ENCODE results near the gene ESPNL. TPM values are rescaled to one million over a fixed set of nuclear protein-coding genes. Genes with fewer than 3 reads are reported as not detected.

ESPNL gene
- total and polyA plus RNA-seq, 2 of the 4 experiments (the other 2 are of a cell fraction) = 2.0 TPM

- CTCF ChIA-PET = no interaction called here
- dilution Hi-C loops (cut with HindIII; ENCODE audit: low sequenced_read_pairs, unreplicated experiment) = no loop called here
- no peak for TF ChIP-seq USF2 (IDR thresholded peaks at IDR 0.05; ENCODE audit: low read depth, low read length)
- no peak for TF ChIP-seq CEBPB (IDR thresholded peaks at IDR 0.05; ENCODE audit: low read depth, low read length)
- TF ChIP-seq SMC3 (IDR thresholded peaks at IDR 0.05; ENCODE audit: low read depth, low read length) = no peak
- TF ChIP-seq NFE2L2 (IDR thresholded peaks at IDR 0.05; ENCODE audit: low read depth, low read length) = no peak
- TF ChIP-seq RFX5 (IDR thresholded peaks at IDR 0.05; ENCODE audit: low read depth, low read length) = no peak
- no peak for TF ChIP-seq POLR2A (IDR thresholded peaks at IDR 0.05; ENCODE audit: low read depth, low read length)
- TF ChIP-seq MAFK (IDR thresholded peaks at IDR 0.05; ENCODE audit: low read depth, low read length) = no peak
- TF ChIP-seq, protein P1, sequence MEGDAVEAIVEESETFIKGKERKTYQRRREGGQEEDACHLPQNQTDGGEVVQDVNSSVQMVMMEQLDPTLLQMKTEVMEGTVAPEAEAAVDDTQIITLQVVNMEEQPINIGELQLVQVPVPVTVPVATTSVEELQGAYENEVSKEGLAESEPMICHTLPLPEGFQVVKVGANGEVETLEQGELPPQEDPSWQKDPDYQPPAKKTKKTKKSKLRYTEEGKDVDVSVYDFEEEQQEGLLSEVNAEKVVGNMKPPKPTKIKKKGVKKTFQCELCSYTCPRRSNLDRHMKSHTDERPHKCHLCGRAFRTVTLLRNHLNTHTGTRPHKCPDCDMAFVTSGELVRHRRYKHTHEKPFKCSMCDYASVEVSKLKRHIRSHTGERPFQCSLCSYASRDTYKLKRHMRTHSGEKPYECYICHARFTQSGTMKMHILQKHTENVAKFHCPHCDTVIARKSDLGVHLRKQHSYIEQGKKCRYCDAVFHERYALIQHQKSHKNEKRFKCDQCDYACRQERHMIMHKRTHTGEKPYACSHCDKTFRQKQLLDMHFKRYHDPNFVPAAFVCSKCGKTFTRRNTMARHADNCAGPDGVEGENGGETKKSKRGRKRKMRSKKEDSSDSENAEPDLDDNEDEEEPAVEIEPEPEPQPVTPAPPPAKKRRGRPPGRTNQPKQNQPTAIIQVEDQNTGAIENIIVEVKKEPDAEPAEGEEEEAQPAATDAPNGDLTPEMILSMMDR (conservative IDR thresholded peaks at IDR 0.05; ENCODE audit: low read depth, low read length) = no peak
- TF ChIP-seq RAD21 (IDR thresholded peaks at IDR 0.05; ENCODE audit: low read length) = no peak
- no peak for TF ChIP-seq BHLHE40 (IDR thresholded peaks at IDR 0.05; ENCODE audit: low read depth, low read length)
Observed at GRCh38 chr2:238093181-238094140, 6.7 kb upstream of the ESPNL start.

More at GRCh38 chr2:238093181-238094140, 6.7 kb upstream of the ESPNL start:
- no peak for DNase-seq
- H4K8ac ChIP-seq (ENCODE audit: low read depth in 2 of 2, low read length in 2 of 2) = no peak overlapping the region
- H3K79me1 ChIP-seq (ENCODE audit: low read depth in 1 of 2, low read length in 2 of 2) = no peaks in the 10 kb centered on the region
- intact Hi-C loops (cut with micrococcal nuclease) = no loop called here
- peaks cover 4% of the 10 kb centered on the region; the same call in 1 of the 2 replicates for H3K36me3 ChIP-seq (ENCODE audit: control insufficient read depth, insufficient read depth, low read length)
- H3K9me3 ChIP-seq (ENCODE audit: control insufficient read depth, insufficient read depth, low read length) = no peaks in the 10 kb centered on the region
- H2AFZ ChIP-seq (replicated peaks; ENCODE audit: low read length, poor library complexity) = no peak overlapping the region
- no peaks in the 10 kb centered on the region for H3K4me1 ChIP-seq (ENCODE audit: control insufficient read depth, insufficient read depth, low read length)
- H3K4ac ChIP-seq (ENCODE audit: low read depth, low read length) = no peak overlapping the region
- H2AK9ac ChIP-seq (replicated peaks; ENCODE audit: low read depth, low read length, poor library complexity) = no peak overlapping the region
- no peak overlapping the region for H4K91ac ChIP-seq (ENCODE audit: insufficient read depth, low read depth, low read length)
- no peak overlapping the region for H3K27ac ChIP-seq (ENCODE audit: insufficient read depth, low read length)
- H3K14ac ChIP-seq (replicated peaks; ENCODE audit: low read depth, low read length) = no peak overlapping the region
- no peak overlapping the region for H3K23ac ChIP-seq (ENCODE audit: low read depth, low read length)
- no peak overlapping the region for H3K4me2 ChIP-seq (ENCODE audit: low read depth, low read length)
- H4K5ac ChIP-seq (ENCODE audit: low read depth, low read length) = no peak overlapping the region
- POLR2A ChIA-PET (ENCODE audit: unreplicated experiment) = no interaction called here
- BruUV-seq (replicated peaks) = no TSS peak
- ATAC-seq (ENCODE audit: low read depth) = no peak
- no peak overlapping the region for H3K18ac ChIP-seq (ENCODE audit: low read depth, low read length)
- no peak overlapping the region for H2BK5ac ChIP-seq (ENCODE audit: low read depth, low read length, poor library complexity, severe bottlenecking)
- H3K9me1 ChIP-seq (ENCODE audit: insufficient read depth, low read length) = no peaks in the 10 kb centered on the region
- no peak overlapping the region for H3K9ac ChIP-seq (ENCODE audit: low read depth, low read length)
- H3K27me3 ChIP-seq (ENCODE audit: control insufficient read depth, insufficient read depth, low read length) = no peaks in the 10 kb centered on the region
- in situ Hi-C loops (cut with MboI; ENCODE audit: low sequenced_read_pairs) = no loop called here
- H2BK20ac ChIP-seq (ENCODE audit: low read depth, low read length) = no peak overlapping the region
- H2AK5ac ChIP-seq (ENCODE audit: low read depth, low read length) = no peak overlapping the region
- no peak overlapping the region for H3K56ac ChIP-seq (ENCODE audit: extremely low read depth, insufficient read depth, low read length)
- WGBS, 2 experiments (ENCODE audit: extremely low coverage in 2 of 2, insufficient read length in 1 of 2) = 92% methylated on average over 4 of the region's 26 CpGs; no CpG with 5 or more reads in 1 of the 2 experiments
- no peaks in the 10 kb centered on the region for H4K20me1 ChIP-seq (ENCODE audit: insufficient read depth, low read length)
- no peak overlapping the region for H2BK120ac ChIP-seq (ENCODE audit: low read depth, low read length)
- H3K4me3 ChIP-seq (ENCODE audit: insufficient read depth, low read depth, low read length) = no peak overlapping the region
- H2BK15ac ChIP-seq (ENCODE audit: low read depth, low read length) = no peak overlapping the region

Data from IMR-90 (cell line).